Stomach (tissue), 4 donors: Measurements from ENCODE around the gene CXXC4.

Source experiments
- EP300 ChIP-seq: sonication (generic); formaldehyde crosslinking; IDR thresholded peaks from one replicate; pipeline ENCODE4 v1.6.1; 2017; ENCODE audit warnings: antibody characterized with exemption
- POLR2A ChIP-seq, 4 donors: fragments of 450-650 bp; IDR thresholded peaks; one replicate each; pipeline ENCODE4 v1.6.1; 2016; ENCODE audit warnings: antibody characterized with exemption in 4 of 4, control low read depth in 2 of 4, mild to moderate bottlenecking in 1 of 4, moderate library complexity in 1 of 4
- POLR2AphosphoS5 ChIP-seq, 3 donors: sonication (generic); formaldehyde crosslinking; IDR thresholded peaks; one replicate each; pipeline ENCODE4 v1.6.1; 2016; ENCODE audit warnings: antibody characterized with exemption in 3 of 3
- TF ChIP-seq, protein P1 (sequence below), 7 experiments: fragments of 450-650 bp in 4 of 7; fragments of 200-600 bp in 3 of 7; sonication (generic) in 3 of 7; IDR thresholded peaks; one replicate each; pipeline ENCODE4 v1.5.1; 2016 to 2019; ENCODE audit warnings: antibody characterized with exemption in 7 of 7, control low read depth in 2 of 7, mild to moderate bottlenecking in 1 of 7

GRCh38 chr4:104494185-104494584 is 509 bp downstream of the CXXC4 start:
- TF ChIP-seq, protein P1, sequence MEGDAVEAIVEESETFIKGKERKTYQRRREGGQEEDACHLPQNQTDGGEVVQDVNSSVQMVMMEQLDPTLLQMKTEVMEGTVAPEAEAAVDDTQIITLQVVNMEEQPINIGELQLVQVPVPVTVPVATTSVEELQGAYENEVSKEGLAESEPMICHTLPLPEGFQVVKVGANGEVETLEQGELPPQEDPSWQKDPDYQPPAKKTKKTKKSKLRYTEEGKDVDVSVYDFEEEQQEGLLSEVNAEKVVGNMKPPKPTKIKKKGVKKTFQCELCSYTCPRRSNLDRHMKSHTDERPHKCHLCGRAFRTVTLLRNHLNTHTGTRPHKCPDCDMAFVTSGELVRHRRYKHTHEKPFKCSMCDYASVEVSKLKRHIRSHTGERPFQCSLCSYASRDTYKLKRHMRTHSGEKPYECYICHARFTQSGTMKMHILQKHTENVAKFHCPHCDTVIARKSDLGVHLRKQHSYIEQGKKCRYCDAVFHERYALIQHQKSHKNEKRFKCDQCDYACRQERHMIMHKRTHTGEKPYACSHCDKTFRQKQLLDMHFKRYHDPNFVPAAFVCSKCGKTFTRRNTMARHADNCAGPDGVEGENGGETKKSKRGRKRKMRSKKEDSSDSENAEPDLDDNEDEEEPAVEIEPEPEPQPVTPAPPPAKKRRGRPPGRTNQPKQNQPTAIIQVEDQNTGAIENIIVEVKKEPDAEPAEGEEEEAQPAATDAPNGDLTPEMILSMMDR (IDR thresholded peaks at IDR 0.05): no peak
- TF ChIP-seq POLR2A (IDR thresholded peaks at IDR 0.05) (no peak), POLR2AphosphoS5 (IDR thresholded peaks at IDR 0.05) (no peak), EP300 (no peak)
